SK-N-MC (cell line): ENCODE data around the gene ENAM.

Source experiments
- DNase-seq: peaks from one replicate; pipeline ENCODE4 v3.0.0-alpha.2; 2011; ENCODE audit warnings: low read depth, low spot score
- H3K27ac ChIP-seq: fragments of 200-600 bp; sonication (generic); 2 replicates; pipeline ENCODE4 v1.5.1; 2016; ENCODE audit warnings: mixed run types
- H3K36me3 ChIP-seq: fragments of 200-600 bp; sonication (generic); 2 replicates; pipeline ENCODE4 v1.6.1; 2017; ENCODE audit warnings: antibody characterized with exemption, low read length, mixed read lengths; ENCODE audit not compliant: insufficient read depth
- H3K4me3 ChIP-seq: fragments of 200-600 bp; sonication (generic); 2 replicates; pipeline ENCODE4 v1.5.1; 2016
- H3K9ac ChIP-seq: fragments of 200-600 bp; sonication (generic); 2 replicates; pipeline ENCODE4 v1.8.0; 2017; ENCODE audit warnings: mixed run types, mixed read lengths; ENCODE audit not compliant: insufficient read length
- H3K9me3 ChIP-seq: fragments of 200-600 bp; sonication (generic); 2 replicates; pipeline ENCODE4 v1.6.1; 2017; ENCODE audit warnings: low read depth, mild to moderate bottlenecking, antibody characterized with exemption, low read length, moderate library complexity, mixed read lengths
- EZH2 ChIP-seq: fragments of 200-600 bp; sonication (generic); IDR thresholded peaks from one replicate; pipeline ENCODE4 v1.6.1; 2017; ENCODE audit warnings: antibody characterized with exemption
- FOXP2 ChIP-seq: optimal IDR thresholded peaks from 2 replicates; pipeline ENCODE3; 2011; ENCODE audit warnings: mild to moderate bottlenecking, moderate library complexity; ENCODE audit not compliant: insufficient read depth; ENCODE audit errors: extremely low read length, control extremely low read depth
- POLR2AphosphoS5 ChIP-seq: IDR thresholded peaks from 2 replicates; pipeline ENCODE4 v1.6.1; 2012; ENCODE audit warnings: mild to moderate bottlenecking, low read depth, low read length, borderline replicate concordance

Gene ENAM

GRCh38 chr4:70601422-70602039 is 27.0 kb upstream of the ENAM start:
- TF ChIP-seq POLR2AphosphoS5: no peak
- TF ChIP-seq FOXP2: no peak
- H3K9me3 ChIP-seq: no peaks in the 10 kb centered on the region
- no peak overlapping the region for H3K9ac ChIP-seq
- H3K27ac ChIP-seq: no peak overlapping the region
- peak; percentile 68 for DNase-seq
- H3K36me3 ChIP-seq: no peaks in the 10 kb centered on the region
- peak overlapping the region; percentile 47 for H3K4me3 ChIP-seq

DNA sequence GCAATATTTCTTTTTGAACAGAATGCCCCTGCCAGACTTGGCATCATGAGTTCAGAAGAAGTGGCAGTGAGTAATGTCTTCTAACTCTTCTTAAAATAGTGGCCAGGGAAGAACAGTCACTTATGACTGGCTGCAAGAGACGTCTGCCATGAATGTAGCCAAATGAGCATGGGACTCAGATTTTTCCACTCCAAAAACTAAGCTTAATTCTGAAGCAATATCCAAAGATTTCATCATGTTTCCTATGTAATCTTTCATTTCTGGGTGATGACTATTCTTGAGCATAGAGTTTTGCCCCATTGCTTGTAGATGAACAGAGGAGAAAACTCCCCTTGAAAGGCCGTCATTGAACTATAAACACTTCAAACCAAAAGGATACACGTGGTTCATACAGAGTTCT is 24.7 kb upstream of the ENAM start:
- no peak for DNase-seq
- no peaks in the 10 kb centered on the region for H3K9me3 ChIP-seq
- H3K36me3 ChIP-seq: no peaks in the 10 kb centered on the region
- TF ChIP-seq EZH2: no peak
- TF ChIP-seq FOXP2: no peak
- no peak for TF ChIP-seq POLR2AphosphoS5
- no peak overlapping the region for H3K27ac ChIP-seq
- no peak overlapping the region for H3K4me3 ChIP-seq
- no peak overlapping the region for H3K9ac ChIP-seq

GRCh38 chr4:70606459-70606858 is 22.1 kb upstream of the ENAM start:
- H3K36me3 ChIP-seq: no peaks in the 10 kb centered on the region
- H3K27ac ChIP-seq: no peak overlapping the region
- TF ChIP-seq EZH2 (no peak), FOXP2 (no peak), POLR2AphosphoS5 (no peak)
- H3K9ac ChIP-seq: no peak overlapping the region
- no peaks in the 10 kb centered on the region for H3K9me3 ChIP-seq
- H3K4me3 ChIP-seq: no peak overlapping the region
- DNase-seq: no peak

DNA sequence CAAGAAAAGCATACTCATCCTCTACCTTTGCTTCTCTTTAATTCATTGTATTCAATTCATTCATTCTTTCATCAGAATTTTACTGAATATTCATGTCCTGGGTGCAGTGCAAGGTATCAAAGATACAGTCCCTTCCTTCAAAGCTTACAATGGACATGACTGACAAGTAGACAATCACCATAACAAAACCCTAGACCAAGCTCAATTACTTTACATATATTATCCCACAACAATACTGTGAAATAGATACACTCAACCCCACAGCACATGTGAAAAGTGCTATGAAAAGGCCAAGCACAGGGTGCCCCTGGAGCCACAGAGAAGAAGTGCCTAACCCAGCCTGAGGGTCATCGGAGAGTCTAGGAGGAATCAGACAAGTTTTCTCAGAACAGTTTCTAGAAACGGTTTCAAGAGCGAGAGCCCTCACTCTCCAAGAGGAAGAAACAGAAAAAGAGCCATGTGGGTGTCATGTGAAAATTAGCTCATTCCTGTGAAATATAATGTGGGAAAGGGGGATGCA is 21.1 kb upstream of the ENAM start:
- Histone ChIP-seq H3K27ac (no peak overlapping the region), H3K9me3 (no peaks in the 10 kb centered on the region), H3K9ac (no peak overlapping the region), H3K36me3 (no peaks in the 10 kb centered on the region), H3K4me3 (no peak overlapping the region)
- no peak for TF ChIP-seq EZH2
- TF ChIP-seq POLR2AphosphoS5: no peak
- TF ChIP-seq FOXP2: no peak
- DNase-seq: no peak

- H3K27ac ChIP-seq: no peak overlapping the region
- H3K36me3 ChIP-seq: no peaks in the 10 kb centered on the region
- DNase-seq: no peak
- H3K9me3 ChIP-seq: no peaks in the 10 kb centered on the region
- H3K4me3 ChIP-seq: no peak overlapping the region
- H3K9ac ChIP-seq: no peak overlapping the region
- TF ChIP-seq FOXP2 (no peak), POLR2AphosphoS5 (no peak)
Observed at GRCh38 chr4:70608324-70608723, 20.2 kb upstream of the ENAM start.

- TF ChIP-seq POLR2AphosphoS5 (no peak), FOXP2 (no peak), EZH2 (no peak)
- Histone ChIP-seq H3K27ac (peak overlapping the region; percentile 48), H3K9ac (peak overlapping the region; percentile 68), H3K4me3 (peak overlapping the region; percentile 83), H3K36me3 (no peaks in the 10 kb centered on the region), H3K9me3 (no peaks in the 10 kb centered on the region)
- DNase-seq: peak; percentile 34
Observed at GRCh38 chr4:70613306-70614183, 15.0 kb upstream of the ENAM start.

- H3K9ac ChIP-seq: no peak overlapping the region
- no peaks in the 10 kb centered on the region for H3K9me3 ChIP-seq
- peak overlapping the region; percentile 83 for H3K4me3 ChIP-seq
- peak overlapping the region; percentile 48 for H3K27ac ChIP-seq
- DNase-seq: no peak
- H3K36me3 ChIP-seq: no peaks in the 10 kb centered on the region
- TF ChIP-seq FOXP2 (no peak), EZH2 (no peak), POLR2AphosphoS5 (no peak)
Observed at GRCh38 chr4:70614184-70614555, 14.4 kb upstream of the ENAM start.

DNA sequence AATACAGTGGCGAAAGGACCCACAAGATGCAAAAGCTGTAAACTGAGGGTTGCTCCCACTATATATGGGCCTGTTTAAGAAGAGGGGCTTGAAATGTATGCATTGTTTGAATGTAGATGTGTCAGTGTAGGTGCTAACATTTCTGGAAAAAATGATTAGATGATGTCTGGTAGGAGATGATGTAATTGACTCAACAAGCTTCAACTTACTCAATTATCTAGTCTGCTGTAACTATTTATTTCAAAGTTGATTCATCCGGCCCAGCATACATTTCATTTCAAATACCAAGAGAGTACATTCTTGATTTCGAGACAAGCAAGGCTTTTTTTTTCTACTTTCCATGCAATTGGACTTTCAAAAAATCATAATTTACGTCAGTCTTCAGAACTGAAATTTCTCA is 9.3 kb upstream of the ENAM start:
- H3K9ac ChIP-seq: no peak overlapping the region

DNA sequence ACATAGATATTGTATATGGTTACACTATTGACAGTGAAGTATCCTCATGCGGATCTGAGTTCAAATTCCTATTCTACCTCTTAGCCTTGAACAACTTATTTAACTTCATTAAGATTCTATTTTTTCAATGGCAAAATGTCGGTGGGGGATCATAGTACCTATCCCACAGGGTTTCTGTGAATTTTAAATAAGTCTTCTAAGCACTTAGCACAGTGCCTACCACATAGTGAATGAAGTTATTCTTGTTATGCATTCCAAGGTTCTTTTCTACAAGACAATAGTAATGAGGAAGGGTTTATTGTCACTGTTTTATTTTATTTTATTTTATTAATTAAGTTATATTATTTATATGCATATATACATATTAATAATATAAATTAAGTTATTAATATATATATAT is 8.8 kb upstream of the ENAM start:
- Histone ChIP-seq H3K36me3 (no peaks in the 10 kb centered on the region), H3K4me3 (no peak overlapping the region), H3K9me3 (no peaks in the 10 kb centered on the region), H3K9ac (no peak overlapping the region), H3K27ac (no peak overlapping the region)
- TF ChIP-seq FOXP2 (no peak), EZH2 (no peak), POLR2AphosphoS5 (no peak)
- no peak for DNase-seq

More for the DNA sequence above, 9.3 kb upstream of the ENAM start:
- no peak overlapping the region for H3K4me3 ChIP-seq
- H3K9me3 ChIP-seq: no peaks in the 10 kb centered on the region
- no peak overlapping the region for H3K27ac ChIP-seq
- TF ChIP-seq EZH2 (no peak), POLR2AphosphoS5 (no peak), FOXP2 (no peak)
- H3K36me3 ChIP-seq: no peaks in the 10 kb centered on the region
- no peak for DNase-seq
